HG03432 (cell line): ENCODE measurements around the gene SLFNL1.

Experiments
- ATAC-seq: cut with Tn5 transposase; IDR thresholded peaks from one replicate; pipeline ENCODE4 v1.9.1; 2021; ENCODE audit warnings: mild to moderate bottlenecking, moderate library complexity; ENCODE audit not compliant: unreplicated experiment

The SLFNL1 gene

DNA sequence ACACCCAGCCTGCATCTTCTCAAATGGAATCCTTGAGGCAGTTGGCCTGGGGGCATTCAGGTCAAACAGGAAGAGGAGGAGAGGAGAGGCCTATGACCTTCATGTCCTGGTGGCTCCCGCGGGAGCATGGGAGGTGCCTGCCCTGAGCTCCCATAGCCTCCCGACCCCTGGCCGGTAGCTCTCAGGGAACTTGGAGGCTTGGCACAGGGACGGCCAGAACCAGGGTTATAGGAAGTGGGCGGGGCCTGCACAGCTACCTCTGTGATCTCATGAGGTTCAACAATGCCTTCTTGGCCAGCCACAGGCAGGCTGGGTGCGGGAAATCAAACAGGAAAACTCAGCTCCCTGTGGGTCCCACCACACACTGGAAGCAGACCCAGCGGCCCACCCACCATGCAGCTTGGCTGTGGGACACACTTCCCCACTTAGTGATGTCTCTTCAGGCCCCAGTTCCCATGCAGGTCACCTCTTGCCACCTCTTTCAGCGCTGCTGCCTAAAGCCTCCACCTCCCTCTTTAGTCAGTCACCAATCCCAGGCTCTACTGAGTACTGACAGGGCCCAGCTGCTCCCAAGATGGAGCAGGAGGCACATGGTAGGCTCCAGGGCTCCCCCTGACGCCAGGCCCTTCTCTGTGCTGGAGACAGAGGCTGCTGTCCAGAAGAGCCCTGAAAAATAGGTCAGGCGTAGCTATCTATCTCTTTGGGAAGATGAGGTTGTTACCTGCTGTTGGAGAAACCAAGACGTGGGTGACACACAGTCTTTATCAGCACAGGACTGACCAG is at the start of gene SLFNL1:
Gene SLFNL1, minus strand, starts transcription at position 200 of the 783 bp plus-strand sequence. CDS start 1,065 bp downstream, outside the sequence.
- ATAC-seq: no peak

GRCh38 chr1:41056907-41057306 is 35.4 kb upstream of the SLFNL1 start:
- no peak for ATAC-seq

GRCh38 chr1:41053316-41053715 is 31.8 kb upstream of the SLFNL1 start:
- ATAC-seq: no peak

DNA sequence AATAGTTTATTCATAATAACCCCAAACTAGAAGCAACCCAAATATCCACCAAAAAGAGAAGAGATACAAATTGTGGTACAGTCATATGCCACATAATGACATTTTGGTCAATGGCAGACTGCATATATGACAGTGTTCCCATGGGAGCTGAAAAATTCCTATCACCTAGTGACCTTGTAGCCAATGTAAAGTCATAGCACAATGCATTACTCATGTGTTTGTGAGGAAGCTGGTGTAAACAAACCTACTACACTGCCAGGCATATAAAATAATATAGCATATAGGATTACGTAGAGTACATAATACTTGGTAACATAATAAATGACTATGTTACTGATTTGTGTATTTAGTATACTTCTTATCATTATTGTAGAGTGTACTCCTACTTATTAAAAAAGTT is 29.5 kb upstream of the SLFNL1 start:
- no peak for ATAC-seq

- ATAC-seq: no peak
Measured at GRCh38 chr1:41048540-41048939, 27.0 kb upstream of the SLFNL1 start.

- no peak for ATAC-seq
Measured at GRCh38 chr1:41046347-41046775, 24.8 kb upstream of the SLFNL1 start.

GRCh38 chr1:41045740-41046139 is 24.2 kb upstream of the SLFNL1 start:
- ATAC-seq: no peak

- no peak for ATAC-seq
Measured at GRCh38 chr1:41044187-41044586, 22.7 kb upstream of the SLFNL1 start.

DNA sequence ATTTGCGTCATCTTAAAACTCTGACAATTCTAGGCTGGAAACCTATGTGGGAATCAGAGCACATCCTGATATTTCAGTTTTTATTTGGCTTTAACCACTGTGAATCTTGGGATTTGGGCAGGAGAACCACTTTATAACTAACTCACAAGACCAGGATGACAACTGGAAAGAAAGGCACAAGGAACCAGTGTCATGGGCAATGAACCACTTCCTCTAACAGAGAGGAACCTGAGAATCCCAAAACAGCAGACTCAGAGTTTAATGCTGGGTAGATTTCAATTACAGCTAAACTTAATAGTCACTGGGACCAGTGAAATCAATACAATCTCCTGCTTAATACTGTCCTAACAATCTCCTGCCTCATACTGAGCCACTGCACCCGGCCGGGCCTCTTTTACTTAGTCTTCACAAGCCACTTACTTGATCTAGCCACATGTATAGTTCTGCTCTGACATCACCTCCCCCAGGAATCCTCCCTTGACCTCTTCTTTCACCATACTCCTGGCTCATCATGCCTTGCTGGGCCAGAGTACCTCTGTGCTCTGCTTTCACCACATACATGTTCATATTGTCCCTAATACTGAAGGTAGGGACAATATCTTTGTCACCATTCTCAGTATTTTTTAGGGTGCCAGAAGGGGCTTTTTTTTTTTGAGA is 20.2 kb upstream of the SLFNL1 start:
- no peak for ATAC-seq

- no peak for ATAC-seq
Measured at GRCh38 chr1:41038110-41038509, 16.6 kb upstream of the SLFNL1 start.

DNA sequence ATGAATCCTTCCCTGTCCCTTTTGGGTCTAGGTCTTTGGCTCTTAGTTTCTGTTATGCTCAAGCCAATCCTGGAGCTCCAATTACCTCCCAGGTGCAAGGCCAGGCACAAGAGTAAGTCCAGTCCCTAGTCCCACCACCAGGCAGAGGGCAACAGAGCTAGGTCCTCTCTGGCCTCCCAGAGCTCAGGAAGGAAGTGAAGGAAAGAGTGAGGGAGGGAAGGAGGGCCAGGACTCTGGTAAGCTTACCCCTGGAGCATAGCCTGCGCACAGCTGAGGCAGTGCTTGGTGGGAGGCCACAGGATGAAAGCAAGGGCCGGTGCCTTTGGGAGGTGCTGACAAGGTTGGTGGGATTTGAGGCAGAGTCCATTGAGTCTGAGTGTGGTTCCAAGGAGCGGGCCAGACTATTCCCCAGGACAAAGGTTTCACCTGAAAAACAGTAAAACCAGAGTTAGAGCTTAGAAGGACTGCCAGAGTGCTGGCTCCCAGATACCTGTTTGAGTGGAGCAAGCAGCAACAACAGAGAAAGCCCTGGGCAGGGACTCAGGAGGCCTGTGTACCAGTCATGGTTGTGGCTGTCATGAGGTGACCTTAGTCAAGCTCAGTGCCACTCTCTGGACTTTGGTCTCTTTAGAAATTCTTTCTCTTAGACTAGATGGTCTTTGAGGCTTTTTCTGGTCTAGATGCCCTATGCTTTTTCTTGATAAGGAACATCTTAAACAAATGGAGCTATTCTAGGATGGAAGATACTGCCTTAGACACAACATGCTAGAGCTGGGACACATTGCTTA is 15.8 kb upstream of the SLFNL1 start:
- ATAC-seq: no peak

- ATAC-seq: no peak
Measured at GRCh38 chr1:41033272-41033671, 11.7 kb upstream of the SLFNL1 start.

GRCh38 chr1:41032147-41032546 is 10.6 kb upstream of the SLFNL1 start:
- no peak for ATAC-seq

DNA sequence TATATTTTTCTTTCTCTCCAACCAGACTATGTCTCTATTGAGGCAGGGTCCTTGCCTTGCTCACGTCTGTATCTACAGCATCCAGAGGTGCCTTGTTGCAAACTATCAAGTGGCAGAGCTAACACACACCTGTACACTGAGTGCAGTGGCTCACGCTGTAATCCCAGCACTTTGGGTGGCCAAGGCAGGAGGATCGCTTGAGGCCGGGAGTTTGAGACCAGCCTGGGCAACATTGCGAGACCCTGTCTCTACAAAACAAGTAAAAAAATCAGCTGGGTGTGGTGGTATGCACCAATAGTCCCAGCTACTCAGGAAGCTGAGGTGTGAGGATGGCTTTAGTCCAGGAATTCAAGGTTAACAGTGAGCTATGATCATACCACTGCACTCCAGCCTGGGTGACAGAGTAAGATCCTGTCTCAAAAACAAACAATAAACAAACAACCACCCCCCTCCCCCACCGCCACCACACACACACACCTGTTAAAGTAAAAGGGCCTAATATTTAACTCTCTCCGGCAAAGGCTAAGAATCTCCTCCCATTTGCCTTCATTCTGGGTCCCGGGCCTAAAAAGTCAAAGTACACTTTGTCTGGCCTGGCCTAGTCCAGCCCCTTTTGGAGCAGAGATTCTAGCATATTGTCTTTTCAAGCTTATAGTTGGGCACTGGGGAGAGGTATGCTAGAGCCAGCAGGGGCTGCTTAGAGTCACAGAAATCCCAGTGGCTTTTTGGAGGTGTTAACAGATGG is 9.5 kb upstream of the SLFNL1 start:
- ATAC-seq: no peak

GRCh38 chr1:41028034-41028642 is 6.6 kb upstream of the SLFNL1 start:
- no peak for ATAC-seq

GRCh38 chr1:41025979-41026819 is 4.7 kb upstream of the SLFNL1 start:
- ATAC-seq: no peak

- no peak for ATAC-seq
Measured at GRCh38 chr1:41024953-41025352, 3.4 kb upstream of the SLFNL1 start.

DNA sequence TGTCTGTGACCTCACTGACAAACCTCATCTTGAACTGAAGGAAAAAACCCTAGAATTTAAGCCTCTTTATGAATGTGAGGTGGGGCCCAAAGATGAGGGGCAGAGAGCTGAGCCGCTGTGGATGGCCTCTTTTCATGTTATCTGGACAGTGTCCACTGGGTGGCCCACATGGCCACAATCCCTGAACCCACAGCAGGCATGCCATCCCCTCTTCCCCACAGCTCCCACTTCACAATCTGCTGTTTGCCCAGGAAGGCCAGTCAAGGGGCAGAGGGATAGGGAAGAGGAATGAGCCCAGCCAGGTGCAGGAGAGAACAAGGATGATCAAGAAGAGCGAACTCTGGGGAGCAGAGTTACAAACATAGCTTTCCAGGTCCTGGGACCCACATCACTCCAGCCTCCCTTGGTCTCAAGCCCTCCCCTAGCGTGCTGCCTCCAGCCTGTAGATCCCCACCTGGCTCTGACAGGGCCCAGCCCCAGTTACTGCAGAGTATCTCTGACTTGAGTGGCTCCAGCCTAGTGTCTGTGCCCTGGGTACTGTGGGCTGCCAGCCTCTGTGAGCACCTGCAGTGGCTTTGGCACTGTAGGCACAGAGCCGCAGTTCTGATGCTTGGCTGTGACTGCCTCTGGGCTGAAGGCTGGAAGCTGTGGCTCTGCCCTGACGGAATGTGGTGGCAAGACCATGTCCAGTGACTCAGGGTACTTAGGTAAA is 1.9 kb upstream of the SLFNL1 start:
- no peak for ATAC-seq

DNA sequence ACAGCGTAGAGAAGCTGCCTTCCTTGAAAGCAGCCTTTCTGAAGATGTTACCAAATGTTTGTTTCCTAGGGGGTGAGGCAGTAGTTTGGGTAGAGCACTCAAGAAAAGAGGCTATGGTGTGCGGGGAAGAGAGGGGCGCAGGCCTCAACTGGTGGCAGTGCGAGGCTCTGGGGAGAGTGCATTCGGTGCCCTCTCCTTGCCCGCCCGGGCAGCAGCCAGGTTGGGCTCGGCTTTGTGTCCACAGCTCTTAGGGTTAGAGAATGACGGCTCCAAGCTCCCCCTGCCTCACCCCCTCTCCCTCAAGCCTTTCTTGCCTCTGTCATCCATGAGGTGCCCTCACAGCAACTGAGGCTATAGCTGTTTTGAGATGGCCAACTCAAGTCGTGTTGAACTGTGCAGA is 899 bp upstream of the SLFNL1 start:
- ATAC-seq: no peak
